HUES48 (cell line): ENCODE data around the gene SH3PXD2A.

Source experiments
- H3K27ac ChIP-seq: one replicate; pipeline ENCODE4 v1.7.0; 2013; ENCODE audit warnings: low read depth, low read length, inconsistent platforms
- H3K27me3 ChIP-seq: 2 replicates; pipeline ENCODE4 v1.6.1; 2013; ENCODE audit warnings: mild to moderate bottlenecking, low read length; ENCODE audit not compliant: control insufficient read depth, insufficient read depth
- H3K36me3 ChIP-seq: 2 replicates; pipeline ENCODE4 v1.6.1; 2013; ENCODE audit warnings: low read length; ENCODE audit not compliant: control insufficient read depth, insufficient read depth
- H3K4me1 ChIP-seq: 2 replicates; pipeline ENCODE4 v1.6.1; 2013; ENCODE audit warnings: mild to moderate bottlenecking, low read length; ENCODE audit not compliant: control insufficient read depth, insufficient read depth
- H3K4me3 ChIP-seq: 2 replicates; pipeline ENCODE4 v1.5.1; 2013; ENCODE audit warnings: mild to moderate bottlenecking, low read depth, low read length
- H3K9ac ChIP-seq: 2 replicates; pipeline ENCODE4 v1.6.1; 2013; ENCODE audit warnings: mild to moderate bottlenecking, low read depth, low read length, moderate library complexity
- H3K9me3 ChIP-seq: 2 replicates; pipeline ENCODE4 v1.6.1; 2013; ENCODE audit warnings: low read length; ENCODE audit not compliant: control insufficient read depth, insufficient read depth

SH3PXD2A gene

GRCh38 chr10:103829838-103830465 is 25.4 kb downstream of the SH3PXD2A start:
- no peaks in the 10 kb centered on the region for H3K27me3 ChIP-seq
- H3K27ac ChIP-seq = no peak overlapping the region
- 0 out of 2 replicates have a peak, but pooled peaks cover 4% of the 10 kb centered on the region for H3K9me3 ChIP-seq
- no peaks in the 10 kb centered on the region for H3K36me3 ChIP-seq
- H3K4me3 ChIP-seq = no peak overlapping the region
- peaks cover 28% of the 10 kb centered on the region for H3K4me1 ChIP-seq
- H3K9ac ChIP-seq = no peak overlapping the region

GRCh38 chr10:103829278-103829677 is 26.1 kb downstream of the SH3PXD2A start:
- 0 out of 2 replicates have a peak, but pooled peaks cover 4% of the 10 kb centered on the region for H3K9me3 ChIP-seq
- no peak overlapping the region for H3K9ac ChIP-seq
- H3K27me3 ChIP-seq = no peaks in the 10 kb centered on the region
- H3K4me3 ChIP-seq = no peak overlapping the region
- H3K36me3 ChIP-seq = no peaks in the 10 kb centered on the region
- no peak overlapping the region for H3K27ac ChIP-seq
- H3K4me1 ChIP-seq = peaks cover 21% of the 10 kb centered on the region

GRCh38 chr10:103828587-103829197 is 26.7 kb downstream of the SH3PXD2A start:
- Histone ChIP-seq H3K27me3 (no peaks in the 10 kb centered on the region), H3K4me1 (peaks cover 20% of the 10 kb centered on the region), H3K9ac (no peak overlapping the region), H3K9me3 (0 out of 2 replicates have a peak, but pooled peaks cover 4% of the 10 kb centered on the region), H3K36me3 (no peaks in the 10 kb centered on the region), H3K4me3 (no peak overlapping the region), H3K27ac (no peak overlapping the region)

GRCh38 chr10:103828107-103828506 is 27.3 kb downstream of the SH3PXD2A start:
- Histone ChIP-seq H3K9ac (no peak overlapping the region), H3K36me3 (no peaks in the 10 kb centered on the region)

GRCh38 chr10:103826885-103827284 is 28.5 kb downstream of the SH3PXD2A start:
- Histone ChIP-seq H3K4me1 (peaks cover 17% of the 10 kb centered on the region), H3K9me3 (no peaks in the 10 kb centered on the region), H3K36me3 (no peaks in the 10 kb centered on the region), H3K27ac (no peak overlapping the region), H3K27me3 (no peaks in the 10 kb centered on the region), H3K9ac (no peak overlapping the region), H3K4me3 (no peak overlapping the region)

More at GRCh38 chr10:103828107-103828506, 27.3 kb downstream of the SH3PXD2A start:
- H3K4me1 ChIP-seq = peaks cover 17% of the 10 kb centered on the region
- H3K4me3 ChIP-seq = no peak overlapping the region
- no peak overlapping the region for H3K27ac ChIP-seq
- no peaks in the 10 kb centered on the region for H3K27me3 ChIP-seq
- 0 out of 2 replicates have a peak, but pooled peaks cover 4% of the 10 kb centered on the region for H3K9me3 ChIP-seq

- H3K9ac ChIP-seq = no peak overlapping the region
- H3K4me1 ChIP-seq = peaks cover 10% of the 10 kb centered on the region; the same call in 1 of the 2 replicates
- no peaks in the 10 kb centered on the region for H3K9me3 ChIP-seq
- H3K4me3 ChIP-seq = no peak overlapping the region
- H3K27me3 ChIP-seq = no peaks in the 10 kb centered on the region
- no peak overlapping the region for H3K27ac ChIP-seq
- no peaks in the 10 kb centered on the region for H3K36me3 ChIP-seq
Measured at GRCh38 chr10:103824281-103824680, 31.1 kb downstream of the SH3PXD2A start.

GRCh38 chr10:103823706-103824272 is 31.6 kb downstream of the SH3PXD2A start:
- H3K9me3 ChIP-seq = no peaks in the 10 kb centered on the region
- H3K4me3 ChIP-seq = no peak overlapping the region
- peaks cover 10% of the 10 kb centered on the region; the same call in 1 of the 2 replicates for H3K4me1 ChIP-seq
- H3K9ac ChIP-seq = no peak overlapping the region
- no peaks in the 10 kb centered on the region for H3K27me3 ChIP-seq
- no peaks in the 10 kb centered on the region for H3K36me3 ChIP-seq
- H3K27ac ChIP-seq = no peak overlapping the region

GRCh38 chr10:103822800-103823199 is 32.6 kb downstream of the SH3PXD2A start:
- Histone ChIP-seq H3K4me3 (no peak overlapping the region), H3K36me3 (no peaks in the 10 kb centered on the region), H3K4me1 (peaks cover 10% of the 10 kb centered on the region; the same call in 1 of the 2 replicates), H3K27me3 (no peaks in the 10 kb centered on the region), H3K27ac (no peak overlapping the region), H3K9me3 (no peaks in the 10 kb centered on the region), H3K9ac (no peak overlapping the region)

GRCh38 chr10:103822107-103822716 is 33.2 kb downstream of the SH3PXD2A start:
- H3K9ac ChIP-seq = no peak overlapping the region
- no peaks in the 10 kb centered on the region for H3K27me3 ChIP-seq
- no peak overlapping the region for H3K4me3 ChIP-seq
- no peaks in the 10 kb centered on the region for H3K9me3 ChIP-seq
- no peak overlapping the region for H3K27ac ChIP-seq
- H3K4me1 ChIP-seq = peaks cover 10% of the 10 kb centered on the region; the same call in 1 of the 2 replicates
- no peaks in the 10 kb centered on the region for H3K36me3 ChIP-seq

- Histone ChIP-seq H3K36me3 (no peaks in the 10 kb centered on the region), H3K27ac (no peak overlapping the region), H3K4me3 (no peak overlapping the region), H3K9ac (no peak overlapping the region), H3K4me1 (peaks cover 9% of the 10 kb centered on the region; the same call in 1 of the 2 replicates), H3K27me3 (no peaks in the 10 kb centered on the region), H3K9me3 (no peaks in the 10 kb centered on the region)
Measured at GRCh38 chr10:103820101-103821062, 35.0 kb downstream of the SH3PXD2A start.
